CD14-positive monocyte (primary cell): ENCODE data around the gene ITIH1. TPM values are rescaled to one million over a fixed set of nuclear protein-coding genes. Genes with fewer than 3 reads are reported as not detected.
A peak's percentile ranks its signal among the peaks of the same experiment; 100 is the strongest.

Source experiments
- DNase-seq, 3 donors: peaks; one replicate each; pipeline ENCODE4 v3.0.0-alpha.2; 2011 to 2022
- H2AFZ ChIP-seq: 2 replicates; pipeline ENCODE4 v1.6.0; 2012; ENCODE audit warnings: mild to moderate bottlenecking, low read depth, low read length, inconsistent platforms; ENCODE audit not compliant: insufficient read depth, poor library complexity, severe bottlenecking
- H3K27ac ChIP-seq, 2 donors: 1 replicate in 1 of 2; 2 replicates in 1 of 2; pipeline ENCODE4 v1.5.1; 2012 to 2013; ENCODE audit warnings: low read length in 2 of 2, control low read depth in 1 of 2, inconsistent platforms in 1 of 2, low read depth in 1 of 2, mild to moderate bottlenecking in 1 of 2
- H3K27me3 ChIP-seq, 2 donors: one replicate each; pipeline versions ENCODE4 v1.6.0 to v1.6.1; 2011 to 2013; ENCODE audit warnings: low read length in 2 of 2; ENCODE audit not compliant: control insufficient read depth in 2 of 2, insufficient read depth in 2 of 2
- H3K36me3 ChIP-seq, 2 donors: replicated peaks in 1 of 2; 1 replicate in 1 of 2; 2 replicates in 1 of 2; pipeline versions ENCODE4 v1.5.1 to v1.6.1; 2012 to 2013; ENCODE audit warnings: low read length in 2 of 2, control low read depth in 1 of 2, inconsistent platforms in 1 of 2, mild to moderate bottlenecking in 1 of 2; ENCODE audit not compliant: insufficient read depth in 2 of 2, control insufficient read depth in 1 of 2
- H3K4me1 ChIP-seq, 2 donors: 1 replicate in 1 of 2; 2 replicates in 1 of 2; pipeline versions ENCODE4 v1.5.1 to v1.6.1; 2012 to 2013; ENCODE audit warnings: low read length in 2 of 2, control low read depth in 1 of 2, inconsistent platforms in 1 of 2, mild to moderate bottlenecking in 1 of 2, moderate library complexity in 1 of 2; ENCODE audit not compliant: insufficient read depth in 2 of 2, control insufficient read depth in 1 of 2
- H3K4me2 ChIP-seq: replicated peaks from 2 replicates; pipeline ENCODE3; 2012; ENCODE audit warnings: low read length, moderate library complexity, mild to moderate bottlenecking; ENCODE audit not compliant: poor library complexity, severe bottlenecking; ENCODE audit errors: extremely low read depth
- H3K4me3 ChIP-seq, 3 experiments: fragments of 200-600 bp in 1 of 3; sonication (generic) in 1 of 3; replicated peaks in 1 of 3; 1 replicate in 2 of 3; 2 replicates in 1 of 3; pipeline ENCODE4 v1.5.1; 2011 to 2013; ENCODE audit warnings: low read length in 3 of 3, mild to moderate bottlenecking in 3 of 3, control low read depth in 2 of 3, low read depth in 2 of 3, inconsistent platforms in 1 of 3, moderate library complexity in 1 of 3
- H3K79me2 ChIP-seq: 2 replicates; pipeline ENCODE4 v1.6.0; 2012; ENCODE audit warnings: mild to moderate bottlenecking, control low read depth, inconsistent platforms, low read length, moderate library complexity; ENCODE audit not compliant: insufficient read depth
- H3K9ac ChIP-seq: 2 replicates; pipeline ENCODE4 v1.6.0; 2017; ENCODE audit warnings: low read length, mild to moderate bottlenecking; ENCODE audit not compliant: insufficient read depth, poor library complexity, severe bottlenecking
- H3K9me3 ChIP-seq, 2 donors: replicated peaks in 1 of 2; 1 replicate in 1 of 2; 2 replicates in 1 of 2; pipeline versions ENCODE4 v1.5.1 to v1.6.1; 2012 to 2013; ENCODE audit warnings: low read length in 2 of 2, control low read depth in 1 of 2; ENCODE audit not compliant: control insufficient read depth in 1 of 2, insufficient read depth in 1 of 2
- H4K20me1 ChIP-seq: 2 replicates; pipeline ENCODE4 v1.6.0; 2012; ENCODE audit warnings: mild to moderate bottlenecking, low read length, control low read depth, moderate library complexity; ENCODE audit not compliant: insufficient read depth
- H3K27ac Mint-ChIP-seq, 7 donors: one replicate each; pipeline ENCODE4 v1.8.0; 2020; ENCODE audit warnings: mild to moderate bottlenecking in 7 of 7, mixed read lengths in 7 of 7, moderate library complexity in 6 of 7, inconsistent platforms in 2 of 7
- H3K27me3 Mint-ChIP-seq, 3 donors: one replicate each; pipeline ENCODE4 v1.8.0; 2021 to 2022; ENCODE audit warnings: low read depth in 3 of 3, mild to moderate bottlenecking in 3 of 3, mixed read lengths in 3 of 3, moderate library complexity in 3 of 3, inconsistent platforms in 1 of 3
- H3K36me3 Mint-ChIP-seq, 2 donors: one replicate each; pipeline ENCODE4 v1.8.0; 2020; ENCODE audit warnings: mixed read lengths in 2 of 2, inconsistent platforms in 1 of 2, mild to moderate bottlenecking in 1 of 2
- H3K4me1 Mint-ChIP-seq: one replicate; pipeline ENCODE4 v1.8.0; 2020; ENCODE audit warnings: mild to moderate bottlenecking, mixed read lengths
- H3K4me3 Mint-ChIP-seq, 2 donors: one replicate each; pipeline ENCODE4 v1.8.0; 2020; ENCODE audit warnings: mild to moderate bottlenecking in 2 of 2, mixed read lengths in 2 of 2, moderate library complexity in 1 of 2
- H3K9me3 Mint-ChIP-seq, 7 donors: one replicate each; pipeline ENCODE4 v1.8.0; 2020 to 2022; ENCODE audit warnings: mixed read lengths in 7 of 7, mild to moderate bottlenecking in 6 of 7, moderate library complexity in 6 of 7, inconsistent platforms in 2 of 7
- CTCF ChIP-seq: fragments of 200-600 bp; IDR thresholded peaks from one replicate; pipeline ENCODE4 v1.8.0; 2022; ENCODE audit warnings: antibody characterized with exemption, mild to moderate bottlenecking
- WGBS: methylation state at CpG from one replicate; pipeline ENCODE4 v1.1.5; 2013; ENCODE audit warnings: missing lambda C conversion rate; ENCODE audit not compliant: insufficient coverage; 5-methylcytosine and 5-hydroxymethylcytosine counted together
- intact Hi-C, 2 donors: fragments of 100-400 bp; cut with micrococcal nuclease; formaldehyde crosslinking; loops; one replicate each; pipeline versions ENCODE4 v1.15.0 to v1.15.1; 2023
- polyA plus RNA-seq, 3 donors: library from polyadenylated mRNA; depleted of rRNA in 1 of 3; unstranded in 2 of 3; stranded (reverse) in 1 of 3; fragments of 300-500 nt in 2 of 3; fragments of >200 nt in 1 of 3; fragmentation: Illumina TruSeq in 2 of 3; gene quantifications; 1 replicate in 2 of 3; 2 replicates in 1 of 3; pipeline ENCODE4 v1.2.3, GENCODE V29; 2012 to 2021

The ITIH1 gene
- polyA plus RNA-seq, 3 donors: 0.75 to 4.4 (median 1.3) TPM

- Histone ChIP-seq H3K4me1 (no peaks in the 10 kb centered on the region), H3K9me3 (no peaks in the 10 kb centered on the region), H3K79me2 (no peaks in the 10 kb centered on the region), H4K20me1 (no peaks in the 10 kb centered on the region), H3K36me3 (peaks cover 0 to 9% of the 10 kb centered on the region in 2 donors), H2AFZ (no peak overlapping the region), H3K4me2 (no peak overlapping the region), H3K27me3 (no peaks in the 10 kb centered on the region), H3K9ac (no peak overlapping the region), H3K27ac (no peak overlapping the region), H3K4me3 (no peak overlapping the region)
- H3K27me3 Mint-ChIP-seq: peaks cover 0 to 5% (median 2%) of the 10 kb centered on the region in 3 donors
- no peak overlapping the region for H3K27ac Mint-ChIP-seq
- no peaks in the 10 kb centered on the region for H3K4me1 Mint-ChIP-seq
- H3K9me3 Mint-ChIP-seq: no peaks in the 10 kb centered on the region
- TF ChIP-seq CTCF: no peak
- DNase-seq: no peak
- peaks cover 4 to 11% of the 10 kb centered on the region in 2 donors for H3K36me3 Mint-ChIP-seq
- 99% methylated on average over 10 of the region's 10 CpGs for WGBS
- no peak overlapping the region for H3K4me3 Mint-ChIP-seq
- intact Hi-C loops: no loop called here
Measured at GRCh38 chr3:52816654-52817053, 39.3 kb downstream of the ITIH1 start.

- 98% methylated on average over 6 of the region's 10 CpGs for WGBS
- no peaks in the 10 kb centered on the region for H3K9me3 Mint-ChIP-seq
- DNase-seq: no peak
Measured at GRCh38 chr3:52817221-52817620, 39.8 kb downstream of the ITIH1 start.

More at GRCh38 chr3:52817221-52817620, 39.8 kb downstream of the ITIH1 start:
- Mint-ChIP-seq H3K36me3 (peaks cover 4 to 11% of the 10 kb centered on the region in 2 donors), H3K4me1 (no peaks in the 10 kb centered on the region), H3K4me3 (no peak overlapping the region), H3K27me3 (peaks cover 0 to 6% (median 2%) of the 10 kb centered on the region in 3 donors), H3K27ac (peak overlapping the region in 1 of 7 donors; percentile 68)
- Histone ChIP-seq H3K4me3 (no peak overlapping the region), H2AFZ (no peak overlapping the region), H3K9me3 (no peaks in the 10 kb centered on the region), H3K27ac (no peak overlapping the region), H3K4me1 (no peaks in the 10 kb centered on the region), H3K27me3 (no peaks in the 10 kb centered on the region), H3K4me2 (no peak overlapping the region), H3K9ac (no peak overlapping the region), H3K36me3 (peaks cover 0 to 9% of the 10 kb centered on the region in 2 donors), H4K20me1 (no peaks in the 10 kb centered on the region), H3K79me2 (no peaks in the 10 kb centered on the region)
- intact Hi-C loops: no loop called here
- TF ChIP-seq CTCF: no peak
